ENCODE results near the gene ATP10A.

DNA sequence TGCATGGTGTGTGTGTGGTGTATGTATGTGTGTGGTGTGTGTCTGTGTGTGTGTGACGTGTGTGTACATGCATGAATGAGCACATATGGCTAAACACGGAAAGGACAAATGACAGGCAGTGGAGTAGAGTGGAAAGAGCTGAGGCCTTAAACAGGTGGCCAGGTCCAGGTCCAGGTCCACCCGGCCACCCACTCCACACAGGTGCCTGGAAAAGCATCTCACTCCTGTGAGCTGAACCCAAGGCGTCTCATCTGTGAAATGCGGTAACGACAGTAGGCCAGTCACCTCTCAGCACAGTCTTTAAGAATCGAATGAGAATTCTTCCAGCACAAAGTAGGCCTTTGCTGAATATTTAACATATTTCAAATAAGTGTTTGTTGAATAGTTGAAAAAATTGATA, 58.7 kb downstream of the ATP10A start:
- TF ChIP-seq, protein P1, sequence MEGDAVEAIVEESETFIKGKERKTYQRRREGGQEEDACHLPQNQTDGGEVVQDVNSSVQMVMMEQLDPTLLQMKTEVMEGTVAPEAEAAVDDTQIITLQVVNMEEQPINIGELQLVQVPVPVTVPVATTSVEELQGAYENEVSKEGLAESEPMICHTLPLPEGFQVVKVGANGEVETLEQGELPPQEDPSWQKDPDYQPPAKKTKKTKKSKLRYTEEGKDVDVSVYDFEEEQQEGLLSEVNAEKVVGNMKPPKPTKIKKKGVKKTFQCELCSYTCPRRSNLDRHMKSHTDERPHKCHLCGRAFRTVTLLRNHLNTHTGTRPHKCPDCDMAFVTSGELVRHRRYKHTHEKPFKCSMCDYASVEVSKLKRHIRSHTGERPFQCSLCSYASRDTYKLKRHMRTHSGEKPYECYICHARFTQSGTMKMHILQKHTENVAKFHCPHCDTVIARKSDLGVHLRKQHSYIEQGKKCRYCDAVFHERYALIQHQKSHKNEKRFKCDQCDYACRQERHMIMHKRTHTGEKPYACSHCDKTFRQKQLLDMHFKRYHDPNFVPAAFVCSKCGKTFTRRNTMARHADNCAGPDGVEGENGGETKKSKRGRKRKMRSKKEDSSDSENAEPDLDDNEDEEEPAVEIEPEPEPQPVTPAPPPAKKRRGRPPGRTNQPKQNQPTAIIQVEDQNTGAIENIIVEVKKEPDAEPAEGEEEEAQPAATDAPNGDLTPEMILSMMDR (IDR thresholded peaks at IDR 0.05; ENCODE audit: poor library complexity): no peak
- TF ChIP-seq EZH2 (IDR thresholded peaks at IDR 0.05; ENCODE audit: borderline replicate concordance): no peak
